NCI-H1417 treated with DMSO at 0.1 percent for 48 hours (cell line): ENCODE measurements around the gene DUSP19.

ENCODE experiments used
- DNase-seq: peaks from one replicate; lab custom pipeline; 2025; lab: John Stamatoyannopoulos, UW

Gene DUSP19

DNA sequence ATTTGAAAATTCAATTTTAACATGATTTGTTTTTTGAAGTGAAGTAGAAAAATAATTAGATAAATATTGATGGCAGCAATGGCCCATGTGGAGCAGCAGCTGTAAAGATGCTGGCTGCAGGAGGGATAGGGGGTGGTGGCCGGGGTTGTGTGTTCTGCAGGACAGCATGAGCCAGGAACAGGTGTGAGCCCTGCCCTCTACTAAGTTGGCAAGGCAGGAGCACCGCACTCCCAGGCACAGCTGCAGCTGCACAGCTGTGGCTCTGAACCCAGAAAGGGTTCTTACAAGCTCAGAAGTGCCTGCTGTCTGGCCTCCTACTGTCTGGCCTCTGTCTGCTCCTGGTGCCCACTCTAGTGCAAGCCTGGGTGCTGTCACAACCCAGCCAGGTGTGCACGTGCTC lies 10.0 kb upstream of the DUSP19 start:
- DNase-seq = no peak

DNA sequence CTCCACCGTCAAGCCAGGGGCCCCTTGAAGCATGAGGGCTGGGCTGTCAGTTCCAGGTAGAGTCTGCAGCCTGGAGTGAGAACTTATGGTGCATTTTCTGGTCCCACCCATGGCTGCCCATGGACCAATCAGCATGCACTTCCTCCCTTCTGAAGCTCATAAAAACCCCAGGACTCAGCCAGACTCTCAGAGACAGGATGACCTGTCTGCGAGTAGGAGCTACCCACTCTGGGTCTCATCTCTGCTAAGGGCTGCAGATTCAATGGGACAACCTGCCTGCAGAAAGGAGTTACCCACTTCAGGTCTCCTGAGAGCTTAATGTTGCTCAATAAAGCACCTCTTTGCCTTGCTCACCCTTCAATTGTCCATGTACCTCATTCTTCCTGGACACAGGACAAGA lies 9.4 kb upstream of the DUSP19 start:
- no peak for DNase-seq

- no peak for DNase-seq
Measured at GRCh38 chr2:183070942-183071844, 7.4 kb upstream of the DUSP19 start.

GRCh38 chr2:183072177-183072576 lies 6.4 kb upstream of the DUSP19 start:
- no peak for DNase-seq

GRCh38 chr2:183078163-183078463 lies 434 bp upstream of the DUSP19 start:
- DNase-seq = no peak

GRCh38 chr2:183079139-183079775 lies 710 bp downstream of the DUSP19 start:
- peak; percentile 44 for DNase-seq

DNA sequence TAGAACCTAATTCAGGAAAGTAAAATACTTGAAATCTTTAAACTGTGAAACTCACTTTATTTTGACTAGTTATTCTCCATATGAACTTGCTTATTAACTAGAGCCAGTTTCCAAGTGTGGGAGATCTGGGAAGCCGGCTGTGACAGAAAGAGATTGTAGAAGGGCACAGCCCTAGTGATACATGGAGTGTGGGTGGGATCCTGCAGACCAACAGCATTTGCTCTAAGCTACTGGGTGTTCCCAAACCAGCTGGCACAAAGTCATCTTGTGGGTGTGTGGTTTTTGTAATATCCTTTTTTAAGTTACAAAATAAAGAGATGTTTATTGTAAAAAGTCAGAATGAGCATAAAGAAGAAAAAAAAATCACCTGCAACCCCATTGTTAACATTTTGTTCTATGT lies 3.4 kb downstream of the DUSP19 start:
- no peak for DNase-seq

- DNase-seq = no peak
Measured at GRCh38 chr2:183088061-183088460, 9.5 kb downstream of the DUSP19 start.

GRCh38 chr2:183089192-183089851 lies 10.8 kb downstream of the DUSP19 start:
- no peak for DNase-seq

GRCh38 chr2:183091318-183091953 lies 12.9 kb downstream of the DUSP19 start:
- DNase-seq = no peak

GRCh38 chr2:183091954-183092345 lies 13.4 kb downstream of the DUSP19 start:
- no peak for DNase-seq

DNA sequence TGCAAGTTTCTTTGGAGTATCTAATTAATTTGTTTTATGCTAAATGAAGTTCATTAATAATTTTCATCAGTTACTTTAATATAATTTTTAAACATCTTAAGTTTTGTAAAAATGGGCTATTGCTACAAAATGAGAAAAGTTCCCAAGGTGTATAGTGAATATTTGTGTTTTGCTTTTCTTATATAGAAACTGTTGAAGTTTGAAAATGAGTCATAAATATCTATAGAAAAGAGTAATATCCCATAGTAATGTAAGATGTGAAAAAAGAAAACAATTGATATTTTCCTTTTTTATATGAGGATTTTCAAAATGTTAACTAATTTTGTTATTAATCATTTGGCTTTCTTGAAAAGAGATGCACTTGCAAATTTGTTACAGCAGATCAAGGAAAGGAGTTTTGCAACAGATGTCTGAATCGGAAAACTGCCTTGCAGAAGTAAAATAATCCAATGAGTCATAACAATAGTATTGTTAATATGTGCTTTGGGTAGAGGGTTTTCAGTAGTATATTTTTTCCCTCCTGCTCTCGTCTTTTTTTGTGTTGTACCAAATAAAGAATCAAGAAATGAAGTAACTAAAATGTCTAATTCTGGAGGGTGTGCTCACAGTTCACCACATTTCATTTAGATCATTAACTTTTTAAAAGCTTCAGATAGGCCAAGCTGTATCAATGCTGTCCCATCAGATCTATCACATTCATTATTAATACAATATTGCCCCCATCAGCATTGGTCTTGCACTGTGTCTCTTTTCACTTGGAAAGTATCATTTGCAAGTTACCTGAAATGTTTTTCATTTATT lies 15.5 kb downstream of the DUSP19 start:
- no peak for DNase-seq

DNA sequence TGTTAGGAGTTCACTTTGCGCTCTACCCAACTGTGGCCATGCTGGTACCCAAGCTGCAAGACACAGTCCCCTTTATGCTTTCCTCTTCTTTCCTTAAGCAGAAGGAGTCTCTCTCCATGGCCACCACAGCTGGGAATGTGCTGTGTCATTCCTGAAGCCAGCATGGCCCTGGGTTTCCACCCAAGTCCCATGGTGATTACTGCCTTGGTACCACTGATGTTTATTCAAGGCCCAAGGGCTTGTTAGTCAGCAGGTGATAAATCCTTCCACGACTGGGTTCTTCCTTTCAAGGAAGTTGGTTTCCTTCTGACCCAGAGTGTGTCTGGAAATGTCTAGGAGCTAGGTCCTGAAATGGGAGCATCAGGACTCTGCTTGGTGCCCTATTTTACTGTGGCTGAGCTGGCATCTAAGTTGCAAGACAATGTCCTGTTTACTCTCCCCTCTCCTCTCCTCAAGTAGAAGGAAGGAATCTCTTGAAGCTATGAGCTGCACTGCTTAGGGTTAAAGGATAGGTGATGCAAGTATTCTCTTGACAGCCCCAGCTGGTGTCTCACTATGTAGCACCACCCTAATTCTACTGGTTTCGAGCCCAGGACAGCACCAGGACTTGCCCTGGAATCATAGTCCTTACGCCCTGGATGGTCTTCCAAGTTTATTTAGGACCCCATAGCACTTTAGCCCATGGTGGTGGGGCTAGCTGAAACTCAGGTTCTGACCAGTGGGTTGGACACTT lies 27.0 kb downstream of the DUSP19 start:
- DNase-seq = no peak

- no peak for DNase-seq
Measured at GRCh38 chr2:183112577-183112976, 34.0 kb downstream of the DUSP19 start.

DNA sequence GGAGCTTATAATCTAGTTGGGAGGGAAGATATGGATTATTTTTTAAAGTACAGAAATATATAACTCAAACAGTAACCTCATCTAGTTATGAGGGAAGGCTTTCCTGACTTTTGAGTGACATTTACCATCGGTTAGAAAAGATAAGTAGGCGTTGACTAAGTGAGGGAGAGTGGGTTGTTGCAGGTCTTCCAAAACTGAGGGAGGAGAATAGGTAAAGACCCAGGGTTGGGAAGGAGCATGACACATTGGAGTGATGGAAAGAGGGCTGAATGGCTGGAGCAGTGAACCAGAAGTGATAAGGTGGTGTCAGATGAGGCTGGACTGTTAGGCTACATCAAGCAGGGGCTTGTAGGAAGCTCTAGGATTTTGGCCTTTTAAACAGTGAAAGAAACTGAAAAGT lies 35.1 kb downstream of the DUSP19 start:
- DNase-seq = no peak

DNA sequence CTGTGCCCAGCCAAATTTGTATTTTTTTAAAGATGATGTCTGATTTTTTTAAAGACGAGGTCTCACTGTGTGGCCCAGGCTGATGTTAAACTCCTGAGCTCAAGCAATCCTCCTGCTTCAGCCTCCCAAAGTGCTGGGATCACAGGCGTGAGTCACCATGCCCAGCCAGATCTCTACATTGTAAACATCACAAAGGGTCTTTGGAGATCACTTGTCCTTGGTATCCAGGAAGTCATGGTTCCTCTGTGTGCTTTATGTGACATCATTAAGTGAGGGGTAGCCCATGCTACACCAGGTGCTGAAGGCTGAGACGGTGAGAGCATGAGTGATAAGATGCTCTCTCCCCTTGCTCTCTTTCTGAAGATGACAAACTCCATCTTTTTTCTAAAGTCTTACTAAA lies 38.7 kb downstream of the DUSP19 start:
- no peak for DNase-seq

- DNase-seq = no peak
Measured at GRCh38 chr2:183123117-183123958, 44.8 kb downstream of the DUSP19 start.

- no peak for DNase-seq
Measured at GRCh38 chr2:183123959-183124221, 45.3 kb downstream of the DUSP19 start.

DNA sequence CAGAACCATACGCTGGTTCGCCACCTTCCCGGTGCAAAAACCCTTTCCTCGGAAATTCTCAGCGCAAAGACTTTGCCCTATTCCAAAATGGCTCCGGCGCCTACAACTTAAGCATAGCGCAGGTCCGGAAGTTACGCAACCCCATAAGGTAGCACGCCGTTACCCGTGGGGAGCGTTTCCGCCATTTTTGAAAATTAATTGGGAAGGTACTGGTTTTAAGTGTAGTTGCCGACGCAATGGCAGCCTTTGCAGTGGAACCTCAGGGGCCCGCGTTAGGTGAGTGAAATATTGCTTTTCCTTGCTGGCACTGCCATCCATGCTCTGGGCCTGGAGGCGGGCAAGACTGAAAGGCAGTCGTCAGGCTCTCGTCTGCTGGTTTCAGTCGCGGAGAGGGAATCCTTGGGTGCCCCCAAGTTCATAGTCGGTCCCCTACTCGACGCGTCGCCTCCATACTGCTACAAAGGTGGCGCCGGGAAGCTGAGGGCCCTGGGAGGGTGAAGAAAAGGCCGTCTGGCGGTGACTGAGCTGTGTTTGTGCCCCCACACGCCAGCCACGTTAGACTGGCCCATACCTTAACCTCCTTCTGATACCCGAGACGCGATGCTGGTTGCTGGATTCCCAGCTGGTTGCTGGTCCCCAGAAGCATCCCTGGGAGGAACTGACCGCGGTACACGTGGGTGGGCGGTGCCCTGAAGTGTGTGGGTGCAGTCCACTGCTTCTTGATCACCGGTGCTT lies 45.8 kb downstream of the DUSP19 start, which contains the start of gene NUP35:
TSS of gene NUP35 (plus strand) at position 222 of the 735 bp plus-strand sequence. CDS start at position 237, 15 bp downstream.
- peak; percentile 51 for DNase-seq

DNA sequence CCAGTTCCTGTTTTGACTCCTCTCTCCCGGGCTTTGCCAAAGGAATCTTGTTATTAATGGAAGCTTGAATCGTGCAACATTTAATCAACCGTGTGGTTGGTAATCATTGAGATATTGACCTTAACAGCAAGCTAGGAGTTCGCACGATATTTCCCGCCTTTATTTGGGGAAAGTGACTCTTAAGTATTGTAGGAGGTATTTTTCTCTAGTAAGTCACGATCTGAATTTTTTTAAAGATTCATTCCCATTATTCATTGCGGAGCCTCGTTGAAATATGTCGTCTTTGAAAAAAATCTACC lies 46.4 kb downstream of the DUSP19 start:
- DNase-seq = no peak
